K562 (cell line): ENCODE results near the gene DRC3. TPM values are rescaled to one million over a fixed set of nuclear protein-coding genes. Genes with fewer than 3 reads are reported as not detected.
A peak's percentile ranks its signal among the peaks of the same experiment; 100 is the strongest.

Experiments
- ATAC-seq: fragments of 200-7000 bp; cut with Tn5 transposase; 3 replicates; pipeline ENCODE4 v1.9.1; 2020; ENCODE audit warnings: moderate library complexity
- BruUV-seq: library from RNA; stranded (reverse); fragments of 400-500 nt; replicated peaks from 2 replicates; lab custom pipeline; 2021; lab: Mats Ljungman, UMichigan
- CTCF ChIA-PET: fragments of 300-600 bp; formaldehyde crosslinking; extraction: SDS; loops from one replicate; lab custom pipeline; 2021; ENCODE audit warnings: low intra/inter-chr PET ratio; lab: Yijun Ruan, JAX
- POLR2A ChIA-PET: fragments of 300-600, 350-650 bp; sonication (Branson Sonifier 250); formaldehyde crosslinking; extraction: SDS; loops from one replicate; lab custom pipeline; 2021; ENCODE audit warnings: antibody characterized with exemption, inconsistent platforms; lab: Yijun Ruan, JAX
- DNase-seq, 4 experiments: peaks; one replicate each; pipeline versions ENCODE4 v3.0.0 to v3.0.0-alpha.2; 2011 to 2018; ENCODE audit warnings: low spot score in 3 of 4, mixed read lengths in 3 of 4; ENCODE audit errors: extremely low read depth in 1 of 4
- FAIRE-seq: peaks from 2 replicates; lab custom pipeline; 2011; peaks lifted over from hg19 to GRCh38; lab: Jason Lieb, UNC
- H2AFZ ChIP-seq: 2 replicates; pipeline ENCODE4 v1.6.0; 2011; ENCODE audit warnings: low read depth, low read length, control low read depth, inconsistent platforms
- H3K27ac ChIP-seq: fragments of 200-600 bp; 3 replicates; pipeline ENCODE4 v1.8.0; 2011; ENCODE audit warnings: low read depth, mild to moderate bottlenecking, control low read depth, inconsistent platforms, low read length, moderate library complexity, mixed read lengths; ENCODE audit errors: extremely low read depth
- H3K27me3 ChIP-seq, 2 experiments: fragments of 300-600 bp in 1 of 2; 2 replicates in 1 of 2; 3 replicates in 1 of 2; pipeline versions ENCODE4 v1.6.0 to v1.8.0; 2011; ENCODE audit warnings: inconsistent platforms in 2 of 2, low read length in 2 of 2, mild to moderate bottlenecking in 1 of 2, mixed read lengths in 1 of 2, moderate library complexity in 1 of 2; ENCODE audit not compliant: control insufficient read depth in 2 of 2, insufficient read depth in 2 of 2
- H3K36me3 ChIP-seq: fragments of 300-600 bp; 3 replicates; pipeline ENCODE4 v1.8.0; 2011; ENCODE audit warnings: mild to moderate bottlenecking, low read length, inconsistent platforms; ENCODE audit not compliant: control insufficient read depth, insufficient read depth
- H3K4me1 ChIP-seq, 2 experiments: fragments of 200-600 bp in 1 of 2; replicated peaks in 1 of 2; 2 replicates in 1 of 2; 3 replicates in 1 of 2; pipeline versions ENCODE4 v1.5.1 to v1.8.0; 2011; ENCODE audit warnings: inconsistent platforms in 2 of 2, low read length in 2 of 2, mild to moderate bottlenecking in 1 of 2, mixed read lengths in 1 of 2, moderate library complexity in 1 of 2; ENCODE audit not compliant: control insufficient read depth in 2 of 2, insufficient read depth in 2 of 2
- H3K4me2 ChIP-seq: 2 replicates; pipeline ENCODE4 v1.6.1; 2011; ENCODE audit warnings: low read length, control low read depth, inconsistent platforms, mixed read lengths; ENCODE audit not compliant: insufficient read depth
- H3K4me3 ChIP-seq: fragments of 200-600 bp; sonication (generic), shearing (Covaris generic); 2 replicates; pipeline ENCODE4 v1.5.1; 2016; ENCODE audit warnings: control low read depth, inconsistent platforms
- H3K79me2 ChIP-seq: fragments of 200-600 bp; 3 replicates; pipeline ENCODE4 v1.8.0; 2011; ENCODE audit warnings: low read length, inconsistent platforms; ENCODE audit not compliant: control insufficient read depth, insufficient read depth
- H3K9ac ChIP-seq, 2 experiments: 2 replicates each; pipeline versions ENCODE4 v1.6.0 to v1.6.1; 2011; ENCODE audit warnings: low read depth in 2 of 2, low read length in 2 of 2, control low read depth in 1 of 2, inconsistent platforms in 1 of 2, mild to moderate bottlenecking in 1 of 2, mixed read lengths in 1 of 2; ENCODE audit not compliant: insufficient read depth in 1 of 2
- H3K9me1 ChIP-seq: one replicate; pipeline ENCODE4 v1.6.0; 2011; ENCODE audit warnings: inconsistent platforms, mild to moderate bottlenecking, low read length, moderate library complexity; ENCODE audit not compliant: control insufficient read depth, insufficient read depth
- H3K9me3 ChIP-seq: replicated peaks from 2 replicates; pipeline ENCODE4 v1.5.1; 2011; ENCODE audit warnings: low read depth, low read length, inconsistent platforms; ENCODE audit not compliant: control insufficient read depth, insufficient read depth
- H4K20me1 ChIP-seq: replicated peaks from 2 replicates; pipeline ENCODE4 v1.6.1; 2011; ENCODE audit warnings: low read length, inconsistent platforms, mixed read lengths; ENCODE audit not compliant: control insufficient read depth, insufficient read depth
- BMI1 ChIP-seq: fragments of 150-350 bp; IDR thresholded peaks from 2 replicates; pipeline ENCODE4 v1.6.1; 2014; ENCODE audit warnings: low read length
- KAT2B ChIP-seq: IDR thresholded peaks from one replicate; pipeline ENCODE4 v1.6.1; 2012; ENCODE audit warnings: low read depth, mild to moderate bottlenecking, control low read depth, inconsistent platforms, low read length, moderate library complexity
- RAD21 ChIP-seq, 2 experiments: fragments of 250-450 bp in 1 of 2; fragments of 450-650 bp in 1 of 2; sonication (Bioruptor Pico) in 1 of 2; formaldehyde crosslinking in 1 of 2; IDR thresholded peaks in 1 of 2; conservative IDR thresholded peaks in 1 of 2; 2 replicates each; pipeline versions ENCODE4 v1.4.0 to v1.8.0; 2020 to 2022; ENCODE audit warnings: mild to moderate bottlenecking in 2 of 2, moderate library complexity in 1 of 2
- SP2 ChIP-seq: IDR thresholded peaks from 2 replicates; pipeline ENCODE4 v1.6.1; 2011; ENCODE audit warnings: mild to moderate bottlenecking, low read depth, low read length, moderate library complexity; ENCODE audit not compliant: poor library complexity, severe bottlenecking; ENCODE audit errors: extremely low read depth
- WGBS: fragments of 100-300 bp; shearing (Covaris generic); methylation state at CpG from one replicate; pipeline ENCODE4 v1.1.6; 2016; ENCODE audit warnings: low coverage, mixed read lengths; ENCODE audit not compliant: insufficient coverage; ENCODE audit errors: missing lambda C conversion rate; 5-methylcytosine and 5-hydroxymethylcytosine counted together
- in situ Hi-C: fragments of 300-500 bp; cut with MboI; formaldehyde crosslinking; loops from 4 replicates; pipeline ENCODE4 v1.15.0; 2018; ENCODE audit warnings: inconsistent platforms, mixed read lengths
- intact Hi-C: fragments of 100-400 bp; cut with micrococcal nuclease; formaldehyde crosslinking; loops from 2 replicates; pipeline ENCODE4 v1.14.2; 2022
- polyA plus RNA-seq, 8 experiments: library from polyadenylated mRNA; depleted of rRNA in 4 of 8; stranded (reverse) in 5 of 8; unstranded in 3 of 8; fragments of >200 nt; fragmentation: Nextera tagmentation in 2 of 8; fragmentation: Illumina TruSeq in 1 of 8; extraction: Ambion mirVana in 2 of 8; extraction: Trizol in 1 of 8; gene quantifications; 2 replicates each; pipeline versions ENCODE4 v1.2.1 to v1.2.3, GENCODE V29; 2011 to 2014; ENCODE audit warnings: inconsistent platforms in 1 of 8, missing spikeins in 1 of 8
- total RNA-seq, 7 experiments: library from RNA; depleted of rRNA in 6 of 7; stranded (reverse); fragments of >200 nt in 6 of 7; fragmentation: Illumina TruSeq in 2 of 7; extraction: Trizol in 2 of 7; gene quantifications; 2 replicates each; pipeline versions ENCODE4 v1.2.1 to v1.2.3, GENCODE V29; 2011 to 2021; ENCODE audit warnings: low replicate concordance in 1 of 7

Gene DRC3
- total and polyA plus RNA-seq, 9 of the 15 experiments (the other 6 are each of a cell fraction or from before 2014, with no cell fraction given), result 0.10 to 0.84 (median 0.30) TPM; not detected in 3

DNA sequence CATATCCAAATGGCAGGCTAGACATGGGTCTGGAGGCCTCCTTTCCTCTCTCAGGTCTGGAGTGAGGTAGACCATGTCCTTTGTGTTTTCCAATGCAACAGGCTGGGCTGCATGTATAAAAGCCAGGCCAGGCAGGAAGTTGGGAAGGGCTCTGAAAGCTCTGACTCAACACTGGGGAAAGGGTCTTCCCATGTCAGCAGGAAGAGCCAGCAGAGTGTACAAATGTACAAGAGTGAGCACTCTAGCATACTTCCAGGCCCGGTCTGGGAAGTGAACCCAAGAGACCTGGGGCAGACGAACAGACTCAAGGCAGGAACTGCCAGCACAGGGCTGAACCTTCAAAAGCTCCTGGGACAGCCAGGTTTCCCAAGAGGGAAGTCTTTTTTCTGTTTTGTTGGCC, 59.3 kb downstream of the DRC3 start:
- in situ Hi-C loops (no loop called here), intact Hi-C loops (loop anchor here (5.0 kb wide), 1 partner anchor 45 kb away; no protein-coding TSS in a partner anchor)
- TF ChIP-seq SP2 (no peak), BMI1 (no peak)
- H2AFZ ChIP-seq, result no peak overlapping the region
- H3K27ac ChIP-seq, result no peak overlapping the region
- FAIRE-seq (no peak), DNase-seq (no peak), ATAC-seq (no peak)
- no TSS peak for BruUV-seq
- H3K9me3 ChIP-seq, result no peaks in the 10 kb centered on the region
- no peak overlapping the region for H3K4me3 ChIP-seq
- peaks cover 23% of the 10 kb centered on the region for H3K79me2 ChIP-seq
- peaks cover 5% of the 10 kb centered on the region; the same call in 2 of the 3 replicates for H3K36me3 ChIP-seq
- H3K4me2 ChIP-seq, result no peak overlapping the region
- 38% methylated on average over 1 of the region's 2 CpGs for WGBS
- peaks cover 8 to 14% of the 10 kb centered on the region in 2 experiments; a peak in 3 of 5 replicates for H3K4me1 ChIP-seq
- H3K9me1 ChIP-seq, result no peaks in the 10 kb centered on the region
- H3K27me3 ChIP-seq, result no peaks in the 10 kb centered on the region
- H3K9ac ChIP-seq, result no peak overlapping the region
- CTCF ChIA-PET, result interaction anchor here (2.0 kb wide), 1 partner anchor 142 kb away, joined by 5 read pairs; no protein-coding TSS in a partner anchor
- POLR2A ChIA-PET, result interaction anchor here (0.6 to 1.1 kb wide), 2 partner anchors 48 to 273 kb away, joined by 3 to 4 read pairs; no protein-coding TSS in a partner anchor
- no peaks in the 10 kb centered on the region; the same call in 1 of the 2 replicates for H4K20me1 ChIP-seq

DNA sequence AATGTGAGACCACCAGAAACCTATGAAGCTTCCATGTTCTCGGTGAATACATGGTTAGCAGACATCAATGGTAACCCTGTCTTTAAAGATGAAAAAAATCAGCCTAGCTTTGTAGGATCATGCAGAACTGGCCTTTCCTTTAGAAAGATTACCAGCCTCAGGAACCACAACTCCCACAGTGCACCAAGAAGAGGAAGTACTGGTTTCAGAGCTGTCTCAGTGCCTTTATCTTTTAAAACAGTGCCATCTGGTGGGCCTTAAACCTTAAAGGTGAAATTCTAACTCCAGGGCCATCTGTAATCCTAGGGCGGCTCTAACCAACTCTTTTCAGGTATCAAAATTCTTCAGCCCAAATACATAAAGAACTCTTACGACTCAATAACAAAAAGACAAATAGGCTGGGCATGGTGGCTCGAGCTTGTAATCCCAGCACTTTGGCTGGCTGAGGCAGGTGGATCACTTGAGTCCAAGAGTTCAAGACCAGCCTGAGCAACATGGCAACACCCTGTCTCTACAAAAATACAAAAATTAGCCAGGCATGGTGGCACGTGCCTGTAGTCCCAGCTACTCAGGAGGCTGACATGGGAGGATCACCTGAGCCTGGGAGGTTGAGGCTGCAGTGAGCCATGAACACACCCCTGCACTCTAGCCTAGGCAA, 60.9 kb downstream of the DRC3 start:
- intact Hi-C loops, result loop anchor here (1.0 to 5.0 kb wide), 2 partner anchors 46 to 142 kb away; no protein-coding TSS in a partner anchor
- H3K9me3 ChIP-seq, result no peaks in the 10 kb centered on the region
- ChIA-PET CTCF (interaction anchor here (0.6 to 1.8 kb wide), 4 partner anchors 48 to 678 kb away, joined by 3 to 9 read pairs (median 6); no protein-coding TSS in a partner anchor), POLR2A (interaction anchor here (0.6 to 1.0 kb wide), 4 partner anchors 61 to 639 kb away, joined by 3 to 4 read pairs (median 3); partner anchors contain the start of gene TOM1L2)
- no TSS peak for BruUV-seq
- peaks cover 8 to 21% of the 10 kb centered on the region in 2 experiments; a peak in 3 of 5 replicates for H3K4me1 ChIP-seq
- no peaks in the 10 kb centered on the region for H3K36me3 ChIP-seq
- H3K27ac ChIP-seq, result no peak overlapping the region
- no peak overlapping the region for H2AFZ ChIP-seq
- in situ Hi-C loops, result no loop called here
- FAIRE-seq (peak; percentile 92), DNase-seq (peak; percentile 47 to 80 (median 60)), ATAC-seq (peak; percentile 94)
- no peak overlapping the region for H3K9ac ChIP-seq
- no peaks in the 10 kb centered on the region for H3K9me1 ChIP-seq
- H3K79me2 ChIP-seq, result peaks cover 34% of the 10 kb centered on the region
- 0% methylated on average over 5 of the region's 5 CpGs for WGBS
- no peaks in the 10 kb centered on the region; the same call in 1 of the 2 replicates for H4K20me1 ChIP-seq
- no peak overlapping the region for H3K4me3 ChIP-seq
- H3K4me2 ChIP-seq, result no peak overlapping the region
- H3K27me3 ChIP-seq, result no peaks in the 10 kb centered on the region
- TF ChIP-seq RAD21 (CRISPR knock-in tag; conservative IDR thresholded peaks at IDR 0.05 in 1 of 2, IDR thresholded peaks at IDR 0.05 in 1 of 2) (peak; percentile 84 to 85), KAT2B (no peak)
